Measurements from ENCODE around the gene NSMCE4A.

- TF ChIP-seq CTCF (IDR thresholded peaks at IDR 0.05) (no peak), TCF7L2 (IDR thresholded peaks at IDR 0.05; ENCODE audit: low read depth, low read length) (no peak)
Measured at GRCh38 chr10:121928528-121928884, 46.5 kb downstream of the NSMCE4A start.
